Measurements from ENCODE around the gene COG1.

- TF ChIP-seq MED1 (CRISPR knock-in tag; IDR thresholded peaks at IDR 0.05; ENCODE audit: borderline replicate concordance) (no peak), ZNF239 (CRISPR knock-in tag; IDR thresholded peaks at IDR 0.05) (no peak), HDAC2 (IDR thresholded peaks at IDR 0.05) (no peak), SMC3 (conservative IDR thresholded peaks at IDR 0.05; ENCODE audit: insufficient read depth, low read depth, low read length) (no peak), NFYB (IDR thresholded peaks at IDR 0.05; ENCODE audit: extremely low read depth, insufficient read length) (no peak), NFE2 (IDR thresholded peaks at IDR 0.05; ENCODE audit: low read depth) (peak; percentile 72), POLR2A (conservative IDR thresholded peaks at IDR 0.05) (no peak), PHF8 (IDR thresholded peaks at IDR 0.05; ENCODE audit: borderline replicate concordance, low read length) (no peak), HNRNPH1 (optimal IDR thresholded peaks at IDR 0.05; ENCODE audit: low read depth, low read length) (no peak), GTF2B (IDR thresholded peaks at IDR 0.05; ENCODE audit: extremely low read depth, insufficient read length) (no peak)
- TF ChIP-seq, protein P1, sequence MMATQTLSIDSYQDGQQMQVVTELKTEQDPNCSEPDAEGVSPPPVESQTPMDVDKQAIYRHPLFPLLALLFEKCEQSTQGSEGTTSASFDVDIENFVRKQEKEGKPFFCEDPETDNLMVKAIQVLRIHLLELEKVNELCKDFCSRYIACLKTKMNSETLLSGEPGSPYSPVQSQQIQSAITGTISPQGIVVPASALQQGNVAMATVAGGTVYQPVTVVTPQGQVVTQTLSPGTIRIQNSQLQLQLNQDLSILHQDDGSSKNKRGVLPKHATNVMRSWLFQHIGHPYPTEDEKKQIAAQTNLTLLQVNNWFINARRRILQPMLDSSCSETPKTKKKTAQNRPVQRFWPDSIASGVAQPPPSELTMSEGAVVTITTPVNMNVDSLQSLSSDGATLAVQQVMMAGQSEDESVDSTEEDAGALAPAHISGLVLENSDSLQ (IDR thresholded peaks at IDR 0.05): no peak
- TF ChIP-seq, protein P2, sequence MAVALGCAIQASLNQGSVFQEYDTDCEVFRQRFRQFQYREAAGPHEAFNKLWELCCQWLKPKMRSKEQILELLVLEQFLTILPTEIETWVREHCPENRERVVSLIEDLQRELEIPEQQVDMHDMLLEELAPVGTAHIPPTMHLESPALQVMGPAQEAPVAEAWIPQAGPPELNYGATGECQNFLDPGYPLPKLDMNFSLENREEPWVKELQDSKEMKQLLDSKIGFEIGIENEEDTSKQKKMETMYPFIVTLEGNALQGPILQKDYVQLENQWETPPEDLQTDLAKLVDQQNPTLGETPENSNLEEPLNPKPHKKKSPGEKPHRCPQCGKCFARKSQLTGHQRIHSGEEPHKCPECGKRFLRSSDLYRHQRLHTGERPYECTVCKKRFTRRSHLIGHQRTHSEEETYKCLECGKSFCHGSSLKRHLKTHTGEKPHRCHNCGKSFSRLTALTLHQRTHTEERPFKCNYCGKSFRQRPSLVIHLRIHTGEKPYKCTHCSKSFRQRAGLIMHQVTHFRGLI (CRISPR knock-in tag; IDR thresholded peaks at IDR 0.05): no peak
- TF ChIP-seq, protein P3, sequence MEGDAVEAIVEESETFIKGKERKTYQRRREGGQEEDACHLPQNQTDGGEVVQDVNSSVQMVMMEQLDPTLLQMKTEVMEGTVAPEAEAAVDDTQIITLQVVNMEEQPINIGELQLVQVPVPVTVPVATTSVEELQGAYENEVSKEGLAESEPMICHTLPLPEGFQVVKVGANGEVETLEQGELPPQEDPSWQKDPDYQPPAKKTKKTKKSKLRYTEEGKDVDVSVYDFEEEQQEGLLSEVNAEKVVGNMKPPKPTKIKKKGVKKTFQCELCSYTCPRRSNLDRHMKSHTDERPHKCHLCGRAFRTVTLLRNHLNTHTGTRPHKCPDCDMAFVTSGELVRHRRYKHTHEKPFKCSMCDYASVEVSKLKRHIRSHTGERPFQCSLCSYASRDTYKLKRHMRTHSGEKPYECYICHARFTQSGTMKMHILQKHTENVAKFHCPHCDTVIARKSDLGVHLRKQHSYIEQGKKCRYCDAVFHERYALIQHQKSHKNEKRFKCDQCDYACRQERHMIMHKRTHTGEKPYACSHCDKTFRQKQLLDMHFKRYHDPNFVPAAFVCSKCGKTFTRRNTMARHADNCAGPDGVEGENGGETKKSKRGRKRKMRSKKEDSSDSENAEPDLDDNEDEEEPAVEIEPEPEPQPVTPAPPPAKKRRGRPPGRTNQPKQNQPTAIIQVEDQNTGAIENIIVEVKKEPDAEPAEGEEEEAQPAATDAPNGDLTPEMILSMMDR (IDR thresholded peaks at IDR 0.05 in 2 of 3, conservative IDR thresholded peaks at IDR 0.05 in 1 of 3; ENCODE audit: insufficient read depth in 2 of 3, low read depth in 1 of 3, low read length in 3 of 3): peak; percentile 39 to 64 (median 57); a peak in 5 of 6 replicates
Observed at GRCh38 chr17:73210002-73210678, 17.3 kb downstream of the COG1 start.

All from K562 (cell line).